Measurements from ENCODE around the gene PAQR9. TPM values are rescaled to one million over a fixed set of nuclear protein-coding genes. Genes with fewer than 3 reads are reported as not detected.

Gene PAQR9
- total and polyA plus RNA-seq, 9 of the 15 experiments (the other 6 are each of a cell fraction or from before 2014, with no cell fraction given), result 0.04 to 0.58 (median 0.22) TPM

DNA sequence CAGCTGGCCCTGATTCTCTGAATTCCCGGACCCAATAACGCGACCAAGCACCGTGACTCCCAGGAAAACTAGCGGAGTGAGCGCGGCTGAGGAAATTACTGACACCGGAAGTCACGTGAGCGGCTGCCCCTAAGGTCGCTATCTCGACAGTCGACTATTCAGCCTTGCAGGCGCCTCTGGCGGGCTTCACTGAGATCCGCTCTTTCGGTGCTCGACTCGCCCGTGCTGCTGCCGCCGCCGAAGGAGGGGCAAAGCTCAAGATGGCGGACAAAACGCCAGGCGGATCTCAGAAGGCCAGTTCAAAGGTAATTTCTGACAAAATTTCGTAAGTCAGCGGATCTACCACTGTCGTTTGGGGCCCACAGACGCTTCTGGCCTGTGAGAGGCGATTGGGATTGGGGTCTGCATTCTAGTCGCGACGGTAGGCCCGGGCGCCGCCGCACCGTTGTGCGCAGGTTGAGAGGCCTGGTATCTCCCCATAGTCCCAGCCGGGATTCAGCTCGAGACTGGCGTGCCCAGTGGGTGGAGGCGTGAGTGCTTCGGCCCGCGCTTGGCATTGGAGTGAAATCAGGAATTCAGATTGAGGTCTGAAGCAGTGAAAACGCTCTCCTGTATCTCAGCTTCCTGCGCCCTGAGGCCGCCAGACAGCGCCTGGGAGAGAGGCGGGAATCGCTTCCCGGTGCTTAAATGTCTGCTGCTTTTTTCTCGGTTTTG is 38.1 kb upstream of the PAQR9 start, which contains the start of gene U2SURP (continued):
- no peak for TF ChIP-seq ZNF133 (CRISPR knock-in tag; IDR thresholded peaks at IDR 0.05)
- TF ChIP-seq, protein P1, sequence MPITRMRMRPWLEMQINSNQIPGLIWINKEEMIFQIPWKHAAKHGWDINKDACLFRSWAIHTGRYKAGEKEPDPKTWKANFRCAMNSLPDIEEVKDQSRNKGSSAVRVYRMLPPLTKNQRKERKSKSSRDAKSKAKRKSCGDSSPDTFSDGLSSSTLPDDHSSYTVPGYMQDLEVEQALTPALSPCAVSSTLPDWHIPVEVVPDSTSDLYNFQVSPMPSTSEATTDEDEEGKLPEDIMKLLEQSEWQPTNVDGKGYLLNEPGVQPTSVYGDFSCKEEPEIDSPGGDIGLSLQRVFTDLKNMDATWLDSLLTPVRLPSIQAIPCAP (CRISPR knock-in tag; IDR thresholded peaks at IDR 0.05; ENCODE audit: borderline replicate concordance), result no peak
- TF ChIP-seq, protein P2, sequence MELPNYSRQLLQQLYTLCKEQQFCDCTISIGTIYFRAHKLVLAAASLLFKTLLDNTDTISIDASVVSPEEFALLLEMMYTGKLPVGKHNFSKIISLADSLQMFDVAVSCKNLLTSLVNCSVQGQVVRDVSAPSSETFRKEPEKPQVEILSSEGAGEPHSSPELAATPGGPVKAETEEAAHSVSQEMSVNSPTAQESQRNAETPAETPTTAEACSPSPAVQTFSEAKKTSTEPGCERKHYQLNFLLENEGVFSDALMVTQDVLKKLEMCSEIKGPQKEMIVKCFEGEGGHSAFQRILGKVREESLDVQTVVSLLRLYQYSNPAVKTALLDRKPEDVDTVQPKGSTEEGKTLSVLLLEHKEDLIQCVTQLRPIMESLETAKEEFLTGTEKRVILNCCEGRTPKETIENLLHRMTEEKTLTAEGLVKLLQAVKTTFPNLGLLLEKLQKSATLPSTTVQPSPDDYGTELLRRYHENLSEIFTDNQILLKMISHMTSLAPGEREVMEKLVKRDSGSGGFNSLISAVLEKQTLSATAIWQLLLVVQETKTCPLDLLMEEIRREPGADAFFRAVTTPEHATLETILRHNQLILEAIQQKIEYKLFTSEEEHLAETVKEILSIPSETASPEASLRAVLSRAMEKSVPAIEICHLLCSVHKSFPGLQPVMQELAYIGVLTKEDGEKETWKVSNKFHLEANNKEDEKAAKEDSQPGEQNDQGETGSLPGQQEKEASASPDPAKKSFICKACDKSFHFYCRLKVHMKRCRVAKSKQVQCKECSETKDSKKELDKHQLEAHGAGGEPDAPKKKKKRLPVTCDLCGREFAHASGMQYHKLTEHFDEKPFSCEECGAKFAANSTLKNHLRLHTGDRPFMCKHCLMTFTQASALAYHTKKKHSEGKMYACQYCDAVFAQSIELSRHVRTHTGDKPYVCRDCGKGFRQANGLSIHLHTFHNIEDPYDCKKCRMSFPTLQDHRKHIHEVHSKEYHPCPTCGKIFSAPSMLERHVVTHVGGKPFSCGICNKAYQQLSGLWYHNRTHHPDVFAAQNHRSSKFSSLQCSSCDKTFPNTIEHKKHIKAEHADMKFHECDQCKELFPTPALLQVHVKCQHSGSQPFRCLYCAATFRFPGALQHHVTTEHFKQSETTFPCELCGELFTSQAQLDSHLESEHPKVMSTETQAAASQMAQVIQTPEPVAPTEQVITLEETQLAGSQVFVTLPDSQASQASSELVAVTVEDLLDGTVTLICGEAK (IDR thresholded peaks at IDR 0.05), result peak; percentile 88
- TF ChIP-seq, protein P2 (CRISPR knock-in tag; IDR thresholded peaks at IDR 0.05), result no peak; the same call in 1 of the 2 replicates
- peak; percentile 96 for TF ChIP-seq RAD51 (IDR thresholded peaks at IDR 0.05; ENCODE audit: borderline replicate concordance, low read depth)
- TF ChIP-seq CREBBP (IDR thresholded peaks at IDR 0.05; ENCODE audit: low read depth, low read length), result no peak
- peak; percentile 74 for TF ChIP-seq ZNF41 (CRISPR knock-in tag; conservative IDR thresholded peaks at IDR 0.05)
- peak; percentile 52; the same call in 1 of the 2 replicates for TF ChIP-seq ARID1B (IDR thresholded peaks at IDR 0.05)
- TF ChIP-seq PHF21A (IDR thresholded peaks at IDR 0.05; ENCODE audit: borderline replicate concordance, low read depth), result peak; percentile 87
- TF ChIP-seq, protein P3, sequence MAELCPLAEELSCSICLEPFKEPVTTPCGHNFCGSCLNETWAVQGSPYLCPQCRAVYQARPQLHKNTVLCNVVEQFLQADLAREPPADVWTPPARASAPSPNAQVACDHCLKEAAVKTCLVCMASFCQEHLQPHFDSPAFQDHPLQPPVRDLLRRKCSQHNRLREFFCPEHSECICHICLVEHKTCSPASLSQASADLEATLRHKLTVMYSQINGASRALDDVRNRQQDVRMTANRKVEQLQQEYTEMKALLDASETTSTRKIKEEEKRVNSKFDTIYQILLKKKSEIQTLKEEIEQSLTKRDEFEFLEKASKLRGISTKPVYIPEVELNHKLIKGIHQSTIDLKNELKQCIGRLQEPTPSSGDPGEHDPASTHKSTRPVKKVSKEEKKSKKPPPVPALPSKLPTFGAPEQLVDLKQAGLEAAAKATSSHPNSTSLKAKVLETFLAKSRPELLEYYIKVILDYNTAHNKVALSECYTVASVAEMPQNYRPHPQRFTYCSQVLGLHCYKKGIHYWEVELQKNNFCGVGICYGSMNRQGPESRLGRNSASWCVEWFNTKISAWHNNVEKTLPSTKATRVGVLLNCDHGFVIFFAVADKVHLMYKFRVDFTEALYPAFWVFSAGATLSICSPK (IDR thresholded peaks at IDR 0.05; ENCODE audit: borderline replicate concordance), result no peak
- no peak for TF ChIP-seq ZNF263 (CRISPR knock-in tag; IDR thresholded peaks at IDR 0.05; ENCODE audit: borderline replicate concordance)
- TF ChIP-seq FOSL1 (tag; conservative IDR thresholded peaks at IDR 0.05), result peak; percentile 42
- no peak; the same call in 1 of the 2 replicates for TF ChIP-seq BRD4 (IDR thresholded peaks at IDR 0.05)
- no peak for TF ChIP-seq SETDB1 (IDR thresholded peaks at IDR 0.05; ENCODE audit: low read length)
- TF ChIP-seq NUFIP1 (IDR thresholded peaks at IDR 0.05; ENCODE audit: partially characterized antibody), result no peak
- peak; percentile 100 for TF ChIP-seq BHLHE40 (IDR thresholded peaks at IDR 0.05; ENCODE audit: low read length)
- no peak for TF ChIP-seq ZKSCAN3 (CRISPR knock-in tag; IDR thresholded peaks at IDR 0.05)
- TF ChIP-seq KLF13 (tag; IDR thresholded peaks at IDR 0.05; ENCODE audit: borderline replicate concordance, low read depth), result 0 out of 2 replicates have a peak, but pooled peaks have one; percentile 16

Measured in K562 (cell line).